ENCODE data around the gene FGFR2.

FGFR2 gene

GRCh38 chr10:121609426-121610380 is 11.5 kb upstream of the FGFR2 start:
- no peak for DNase-seq

GRCh38 chr10:121608469-121609190 is 10.4 kb upstream of the FGFR2 start:
- peak; percentile 23 for DNase-seq

DNA sequence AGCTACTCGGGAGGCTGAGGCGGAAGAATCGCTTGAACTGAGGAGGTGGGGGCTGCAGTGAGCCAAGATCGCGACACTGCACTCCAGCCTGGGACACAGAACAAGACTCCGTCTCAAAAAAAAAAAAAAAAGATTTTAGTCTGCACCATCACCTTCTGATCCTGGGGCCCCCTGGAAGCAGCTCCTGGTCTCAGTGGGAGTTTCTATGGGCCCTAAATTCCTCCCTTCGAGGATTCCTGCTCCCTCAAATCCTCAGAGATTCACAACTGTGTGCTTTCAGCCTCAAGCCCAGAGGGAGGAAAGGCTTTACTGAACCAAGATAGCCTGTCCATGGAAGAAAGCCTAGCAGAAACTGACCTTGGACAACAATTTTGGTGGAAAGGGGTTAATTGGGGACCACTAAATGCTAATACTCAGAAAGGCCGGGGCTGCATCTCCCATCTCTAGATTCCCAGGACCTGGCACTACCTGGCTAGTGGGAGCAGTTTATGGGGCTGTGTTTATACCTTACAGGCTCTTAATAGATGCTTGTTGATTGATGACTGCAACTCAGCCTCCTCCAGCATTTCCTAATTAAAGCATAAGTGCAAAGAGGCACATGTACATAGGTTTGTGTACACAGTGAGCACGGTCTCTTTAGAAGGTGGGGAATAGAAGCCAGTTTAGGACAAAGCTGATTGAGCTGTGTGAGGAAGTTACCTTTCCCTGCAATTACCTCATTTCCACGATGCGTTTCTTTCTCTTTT is 9.2 kb upstream of the FGFR2 start:
- DNase-seq: no peak

DNA sequence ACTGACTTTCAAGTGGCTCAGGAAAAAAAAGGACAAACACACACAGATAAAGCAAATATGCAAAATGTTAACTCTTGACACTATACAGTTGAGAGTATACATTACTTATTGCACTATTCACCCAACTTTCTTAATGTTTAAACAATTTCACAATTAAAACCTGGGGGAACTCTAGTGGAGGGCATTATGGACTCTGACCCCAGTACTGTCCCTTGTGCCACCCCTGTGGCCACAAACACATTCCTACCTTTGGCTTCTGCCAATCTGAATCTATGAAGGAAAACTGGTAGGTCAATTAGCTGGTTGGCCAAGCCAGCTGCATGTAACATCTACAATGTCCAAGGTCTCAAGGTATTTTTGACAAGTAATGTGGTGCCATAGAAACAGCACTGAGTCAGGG is 7.5 kb upstream of the FGFR2 start:
- no peak for DNase-seq

- DNase-seq: no peak
Measured at GRCh38 chr10:121601458-121601857, 3.2 kb upstream of the FGFR2 start.

DNA sequence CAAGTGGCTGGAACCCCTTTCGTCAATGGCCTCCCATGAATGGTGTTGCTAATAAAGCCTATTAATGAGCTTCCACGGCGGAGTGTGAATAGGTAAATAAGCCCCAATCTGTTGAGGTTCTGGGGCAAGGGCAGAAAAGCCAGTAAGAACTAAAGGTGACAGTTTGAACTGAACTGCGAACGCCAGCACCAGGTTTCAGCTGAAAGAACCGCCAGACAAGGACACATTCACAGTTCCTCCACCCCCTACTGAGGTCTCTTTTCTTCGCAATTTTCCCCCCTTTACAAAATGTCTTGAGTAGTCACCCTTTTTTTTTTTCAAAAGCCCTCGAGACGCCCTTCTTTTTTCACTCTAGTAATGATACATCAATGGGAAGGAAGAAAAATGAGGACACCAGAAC is 2.4 kb upstream of the FGFR2 start:
- no peak for DNase-seq

- DNase-seq: no peak
Measured at GRCh38 chr10:121599947-121600346, 1.7 kb upstream of the FGFR2 start.

GRCh38 chr10:121597504-121598262 is 561 bp downstream of the FGFR2 start:
- DNase-seq: no peak

DNA sequence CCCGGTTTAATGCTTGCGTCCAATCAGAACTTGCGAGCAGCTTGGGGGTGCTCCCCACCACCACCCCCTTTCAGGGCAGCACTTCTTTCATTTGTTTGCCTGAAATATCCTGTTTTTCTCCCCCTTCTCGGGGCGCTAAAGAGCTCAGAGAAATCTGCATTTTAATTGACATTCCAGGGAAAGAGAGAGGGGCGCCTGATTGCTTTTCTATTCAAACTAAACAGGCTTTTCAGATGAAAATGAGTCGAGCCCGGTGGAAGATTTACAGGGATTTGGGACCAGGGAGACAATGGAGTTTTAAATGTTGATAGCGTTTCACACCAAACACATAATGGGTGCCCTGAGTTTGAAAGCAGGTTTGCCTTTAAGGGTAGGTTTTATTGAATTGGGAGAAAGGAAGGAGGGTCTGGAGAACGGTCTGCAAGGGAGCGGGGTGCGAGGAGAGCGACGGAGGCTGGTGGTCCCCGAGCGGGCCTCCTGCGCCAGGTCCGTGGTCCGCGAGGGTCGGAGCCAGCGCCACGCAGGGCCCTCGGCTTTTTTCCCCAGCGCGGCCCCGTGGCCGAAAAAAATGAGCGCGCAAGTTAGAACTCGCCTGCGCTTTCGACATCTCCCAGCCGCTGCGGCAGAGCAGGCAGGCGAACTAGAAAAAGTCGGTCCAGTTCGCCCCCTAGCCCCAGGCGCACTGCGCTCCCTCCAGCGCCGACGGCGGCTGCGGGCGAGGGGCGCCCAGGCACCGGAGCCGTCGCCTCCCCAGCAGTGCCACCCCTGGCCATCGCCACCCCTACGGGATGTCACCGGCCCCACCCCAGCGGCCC is 1.3 kb downstream of the FGFR2 start:
- DNase-seq: no peak

- DNase-seq: no peak
Measured at GRCh38 chr10:121595806-121596688, 2.2 kb downstream of the FGFR2 start.

DNA sequence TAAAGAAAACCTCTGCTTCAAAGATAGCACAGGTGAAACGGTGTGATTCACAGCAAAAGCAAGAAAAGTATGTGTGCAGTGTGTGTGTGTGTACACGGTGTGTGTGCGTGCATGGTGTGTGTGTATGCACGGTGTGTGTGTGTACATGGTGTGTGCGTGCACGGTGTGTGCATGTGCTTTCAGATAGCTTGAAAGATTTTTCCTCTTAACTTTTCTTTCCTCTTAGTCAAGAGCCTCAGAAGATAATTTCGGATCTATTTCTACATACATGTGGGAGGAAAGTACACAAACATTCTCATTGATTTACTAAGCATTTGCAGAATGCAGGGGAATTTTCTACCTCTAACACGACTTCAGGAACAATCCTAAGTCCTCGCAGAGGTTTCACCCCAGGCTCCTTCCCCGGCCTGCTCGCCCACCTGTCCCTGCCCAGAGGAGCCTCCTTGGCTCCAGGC is 2.9 kb downstream of the FGFR2 start:
- DNase-seq: no peak

DNA sequence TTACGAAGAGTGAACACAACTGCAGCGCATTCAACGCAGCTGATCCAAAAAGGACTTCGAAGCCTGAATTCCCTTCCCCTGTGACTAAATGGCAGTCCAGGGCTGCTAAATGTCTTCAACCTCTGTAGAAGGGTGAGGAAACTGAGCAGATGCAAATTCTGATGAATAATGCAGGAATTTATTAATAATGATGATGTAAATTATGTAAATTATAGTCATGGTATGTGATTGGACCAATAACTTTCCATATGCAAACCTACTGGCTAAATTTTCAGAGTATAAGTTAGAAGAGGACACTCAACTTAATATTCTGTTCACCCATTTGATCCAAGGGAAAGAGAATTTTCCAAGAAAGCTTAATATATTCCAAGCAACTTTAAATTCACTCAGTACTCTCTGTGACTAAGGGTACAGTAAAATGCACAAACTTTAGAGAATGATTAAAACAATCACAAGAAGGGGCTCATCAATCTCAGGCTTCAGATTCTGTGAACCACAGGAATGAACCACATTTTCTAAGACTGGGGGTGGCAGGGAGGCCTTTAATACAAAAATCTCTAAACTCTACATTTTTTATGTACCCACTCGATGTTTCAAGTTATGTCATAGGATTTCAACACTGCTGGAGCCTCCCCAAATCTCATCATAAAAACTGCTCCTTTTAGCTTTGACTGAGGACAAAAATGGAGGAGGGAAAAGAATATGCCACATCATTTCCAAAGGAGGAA is 3.5 kb downstream of the FGFR2 start:
- DNase-seq: no peak

DNA sequence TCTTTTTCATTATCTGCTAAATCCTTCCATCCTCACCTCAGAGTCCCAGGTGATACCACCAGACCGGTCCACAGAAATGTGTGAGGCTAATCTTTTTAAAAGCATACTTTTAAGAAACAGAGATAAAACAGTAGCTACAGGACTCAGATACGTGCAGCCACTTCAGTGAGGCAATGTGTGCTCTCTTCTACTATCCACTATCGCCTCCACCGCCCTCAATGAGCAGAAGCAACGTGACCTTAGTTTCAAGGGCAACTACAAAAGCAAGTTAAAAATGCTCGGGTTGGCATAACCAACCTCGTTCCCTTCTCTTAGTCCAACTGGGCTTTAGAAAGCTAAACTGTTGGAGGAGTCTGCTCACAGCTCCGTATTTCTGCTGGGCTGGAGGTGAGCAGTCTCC is 4.2 kb downstream of the FGFR2 start:
- DNase-seq: no peak

GRCh38 chr10:121593281-121594075 is 4.8 kb downstream of the FGFR2 start:
- DNase-seq: no peak

GRCh38 chr10:121592155-121592890 is 5.9 kb downstream of the FGFR2 start:
- no peak for DNase-seq

DNA sequence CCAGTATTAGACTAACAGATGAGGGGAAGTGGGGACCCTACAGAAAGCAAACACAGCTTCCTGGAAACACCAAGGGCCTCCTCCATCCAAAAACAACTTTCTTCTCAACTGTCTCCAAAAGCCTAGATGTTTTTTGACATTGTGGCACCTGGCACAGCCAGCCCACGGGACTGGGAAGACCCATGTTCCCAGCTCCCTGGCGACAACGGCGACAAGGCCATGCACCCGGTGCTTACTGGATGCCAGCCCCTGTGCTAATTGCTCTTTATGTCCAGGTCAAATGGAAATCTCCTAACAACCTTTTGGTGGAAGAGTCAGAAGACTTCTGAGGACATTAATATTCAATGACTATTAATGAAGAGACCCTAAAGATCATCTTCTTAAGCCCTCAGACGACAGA is 7.1 kb downstream of the FGFR2 start:
- no peak for DNase-seq

DNA sequence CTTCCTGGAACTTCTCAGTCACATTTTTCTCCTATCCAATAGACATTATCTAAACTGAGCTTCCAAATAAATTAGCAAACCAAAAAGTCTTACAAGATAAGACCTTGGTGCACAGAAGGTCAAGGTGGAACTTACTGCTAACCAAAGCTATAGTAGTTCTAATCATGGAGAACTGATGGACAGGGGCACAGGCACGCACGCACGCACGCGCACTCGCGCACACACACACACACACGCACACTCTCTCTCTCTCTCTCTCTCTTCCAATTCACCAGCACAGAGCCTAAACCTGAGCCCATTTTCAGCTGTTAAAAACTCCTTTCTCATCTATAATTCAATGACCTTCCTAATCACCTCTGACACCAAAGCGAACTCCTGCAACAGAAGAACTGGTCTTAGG is 7.5 kb downstream of the FGFR2 start:
- no peak for DNase-seq

GRCh38 chr10:121589553-121589952 is 8.7 kb downstream of the FGFR2 start:
- no peak for DNase-seq
